Thyroid gland (tissue), 4 donors: ENCODE measurements around the gene SCEL. TPM values are rescaled to one million over a fixed set of nuclear protein-coding genes. Genes with fewer than 3 reads are reported as not detected.

Experiments
- DNase-seq, 2 donors: peaks; one replicate each; pipeline ENCODE4 v3.0.0-alpha.2; 2019
- H3K27ac ChIP-seq, 3 donors: fragments of 200-600 bp; sonication (generic); 1 replicate in 2 of 3; 2 replicates in 1 of 3; pipeline ENCODE4 v1.5.1; 2016 to 2019; ENCODE audit warnings: mild to moderate bottlenecking in 1 of 3, moderate library complexity in 1 of 3
- H3K27me3 ChIP-seq: fragments of 200-600 bp; sonication (generic); one replicate; pipeline ENCODE4 v1.5.1; 2019
- H3K36me3 ChIP-seq, 2 donors: fragments of 200-600 bp; sonication (generic); one replicate each; pipeline ENCODE4 v1.5.1; 2016 to 2019
- H3K4me1 ChIP-seq, 2 donors: fragments of 200-600 bp; sonication (generic); one replicate each; pipeline ENCODE4 v1.5.1; 2017 to 2019
- H3K4me3 ChIP-seq, 3 donors: fragments of 200-600 bp; sonication (generic); replicated peaks in 1 of 3; 1 replicate in 2 of 3; 2 replicates in 1 of 3; pipeline ENCODE4 v1.5.1; 2016; ENCODE audit warnings: mild to moderate bottlenecking in 1 of 3
- H3K9me3 ChIP-seq: fragments of 200-600 bp; sonication (generic); one replicate; pipeline ENCODE4 v1.5.1; 2017
- POLR2A ChIP-seq, 2 donors: fragments of 450-650 bp; IDR thresholded peaks; one replicate each; pipeline ENCODE4 v1.6.1; 2017; ENCODE audit warnings: antibody characterized with exemption in 2 of 2, mild to moderate bottlenecking in 2 of 2, moderate library complexity in 1 of 2
- WGBS, 2 donors: methylation state at CpG; one replicate each; pipeline ENCODE4 v1.1.5; 2017; 5-methylcytosine and 5-hydroxymethylcytosine counted together
- intact Hi-C: fragments of 100-400 bp; cut with DNase I; formaldehyde crosslinking; loops from one replicate; pipeline ENCODE4 v1.15.1; 2023
- total RNA-seq, 4 donors: library from RNA; depleted of rRNA; stranded (reverse); fragments of >200 nt; gene quantifications; one replicate each; pipeline ENCODE4 v1.2.3, GENCODE V29; 2016
- TF ChIP-seq, protein P1 (sequence below), 6 experiments: fragments of 200-600 bp in 3 of 6; fragments of 450-650 bp in 3 of 6; sonication (generic) in 3 of 6; IDR thresholded peaks; one replicate each; pipeline ENCODE4 v1.5.1; 2016 to 2019; ENCODE audit warnings: antibody characterized with exemption in 6 of 6, mild to moderate bottlenecking in 2 of 6, inconsistent platforms in 1 of 6, moderate library complexity in 1 of 6

Gene SCEL
- total RNA-seq, 4 donors from 2014 or later, result 0.79 to 3.4 (median 2.0) TPM

DNA sequence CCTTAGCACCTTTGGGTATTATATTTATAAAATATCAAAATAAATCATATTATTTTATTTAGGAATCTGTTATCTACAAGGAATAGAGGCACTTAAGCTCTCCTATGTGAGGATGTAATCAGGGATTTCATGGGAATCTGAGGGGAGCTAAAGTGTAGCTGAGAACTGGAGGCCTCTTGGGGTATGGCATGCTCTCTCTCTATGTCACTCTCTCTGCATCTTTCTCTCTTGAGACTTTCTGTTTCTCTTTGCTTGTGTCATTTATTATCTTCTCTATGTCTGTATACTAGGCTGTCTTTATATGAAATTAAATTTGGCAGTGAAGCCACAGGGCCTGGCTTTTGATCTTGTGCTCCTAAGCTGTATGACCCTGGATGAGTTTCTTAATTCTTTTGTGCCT, 37.7 kb upstream of the SCEL start:
- H3K4me3 ChIP-seq, result no peak overlapping the region
- intact Hi-C loops, result no loop called here
- no peak overlapping the region for H3K27ac ChIP-seq
- no peaks in the 10 kb centered on the region for H3K9me3 ChIP-seq
- DNase-seq, result no peak
- no peaks in the 10 kb centered on the region for H3K36me3 ChIP-seq
- no peaks in the 10 kb centered on the region for H3K4me1 ChIP-seq
- no peak for TF ChIP-seq POLR2A (IDR thresholded peaks at IDR 0.05)
- TF ChIP-seq, protein P1, sequence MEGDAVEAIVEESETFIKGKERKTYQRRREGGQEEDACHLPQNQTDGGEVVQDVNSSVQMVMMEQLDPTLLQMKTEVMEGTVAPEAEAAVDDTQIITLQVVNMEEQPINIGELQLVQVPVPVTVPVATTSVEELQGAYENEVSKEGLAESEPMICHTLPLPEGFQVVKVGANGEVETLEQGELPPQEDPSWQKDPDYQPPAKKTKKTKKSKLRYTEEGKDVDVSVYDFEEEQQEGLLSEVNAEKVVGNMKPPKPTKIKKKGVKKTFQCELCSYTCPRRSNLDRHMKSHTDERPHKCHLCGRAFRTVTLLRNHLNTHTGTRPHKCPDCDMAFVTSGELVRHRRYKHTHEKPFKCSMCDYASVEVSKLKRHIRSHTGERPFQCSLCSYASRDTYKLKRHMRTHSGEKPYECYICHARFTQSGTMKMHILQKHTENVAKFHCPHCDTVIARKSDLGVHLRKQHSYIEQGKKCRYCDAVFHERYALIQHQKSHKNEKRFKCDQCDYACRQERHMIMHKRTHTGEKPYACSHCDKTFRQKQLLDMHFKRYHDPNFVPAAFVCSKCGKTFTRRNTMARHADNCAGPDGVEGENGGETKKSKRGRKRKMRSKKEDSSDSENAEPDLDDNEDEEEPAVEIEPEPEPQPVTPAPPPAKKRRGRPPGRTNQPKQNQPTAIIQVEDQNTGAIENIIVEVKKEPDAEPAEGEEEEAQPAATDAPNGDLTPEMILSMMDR (IDR thresholded peaks at IDR 0.05), result no peak
- no peaks in the 10 kb centered on the region for H3K27me3 ChIP-seq

DNA sequence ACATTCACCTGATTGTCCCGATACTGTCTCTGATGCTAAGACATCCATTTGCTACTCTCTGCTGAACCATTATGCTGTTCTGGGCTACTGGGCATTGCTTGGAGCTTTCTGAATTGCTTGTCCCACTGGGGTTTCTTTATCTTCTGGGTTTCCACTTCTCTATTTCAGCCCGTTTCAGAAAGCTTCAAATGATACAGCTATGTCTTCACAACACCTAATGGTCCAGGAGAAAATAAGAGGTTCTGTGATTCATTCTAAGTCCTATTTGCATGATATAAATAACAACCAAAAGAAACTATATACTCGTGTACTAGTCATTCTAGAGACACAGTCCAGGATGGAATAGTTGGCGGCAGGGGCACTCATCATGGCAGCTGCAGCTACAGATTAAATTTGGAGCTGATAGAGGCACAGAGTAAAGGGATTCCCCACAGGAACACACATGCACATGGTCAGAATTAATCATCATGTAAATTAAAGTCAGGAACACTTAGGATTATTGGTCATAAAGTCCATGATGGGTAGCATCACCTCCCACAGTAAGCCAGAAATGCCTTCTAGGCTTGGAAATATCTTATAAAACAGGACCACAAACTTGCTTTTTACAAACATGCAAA, 33.3 kb upstream of the SCEL start:
- intact Hi-C loops, result no loop called here
- no peak for TF ChIP-seq POLR2A (IDR thresholded peaks at IDR 0.05)
- TF ChIP-seq, protein P1 (IDR thresholded peaks at IDR 0.05), result no peak
- no peaks in the 10 kb centered on the region for H3K27me3 ChIP-seq
- no peak for DNase-seq
- H3K4me1 ChIP-seq, result no peaks in the 10 kb centered on the region
- WGBS, 2 donors, result 81 to 88% methylated on average over 4 of the region's 4 CpGs
- no peaks in the 10 kb centered on the region for H3K9me3 ChIP-seq
- H3K4me3 ChIP-seq, result no peak overlapping the region
- no peaks in the 10 kb centered on the region for H3K36me3 ChIP-seq
- no peak overlapping the region for H3K27ac ChIP-seq

DNA sequence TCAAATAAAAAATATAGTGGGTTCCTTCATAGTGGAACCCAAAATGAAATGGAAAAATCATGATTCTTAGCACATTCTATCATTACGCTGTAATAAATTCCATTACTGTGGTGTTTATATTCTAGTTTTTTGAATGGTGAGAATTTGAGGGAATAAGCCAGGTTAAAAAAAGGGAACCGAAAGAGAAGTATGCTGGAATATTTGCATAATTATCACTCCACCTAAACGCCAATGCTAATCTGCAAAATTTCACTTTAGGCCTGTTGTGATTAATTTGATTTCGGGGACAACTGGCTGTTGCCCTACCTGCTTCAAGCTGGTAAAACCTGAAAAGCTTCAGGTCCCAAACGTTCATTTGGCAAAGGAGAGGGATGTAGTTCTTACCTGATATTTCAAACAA, 32.1 kb upstream of the SCEL start:
- Histone ChIP-seq H3K27me3 (no peaks in the 10 kb centered on the region), H3K4me3 (no peak overlapping the region), H3K36me3 (no peaks in the 10 kb centered on the region), H3K9me3 (no peaks in the 10 kb centered on the region), H3K27ac (no peak overlapping the region), H3K4me1 (peaks cover 3 to 7% of the 10 kb centered on the region in 2 donors)
- no peak for DNase-seq
- intact Hi-C loops, result no loop called here
- TF ChIP-seq, protein P1 (IDR thresholded peaks at IDR 0.05), result no peak
- TF ChIP-seq POLR2A (IDR thresholded peaks at IDR 0.05), result no peak
- WGBS, 2 donors, result 74 to 87% methylated on average over 5 of the region's 5 CpGs

DNA sequence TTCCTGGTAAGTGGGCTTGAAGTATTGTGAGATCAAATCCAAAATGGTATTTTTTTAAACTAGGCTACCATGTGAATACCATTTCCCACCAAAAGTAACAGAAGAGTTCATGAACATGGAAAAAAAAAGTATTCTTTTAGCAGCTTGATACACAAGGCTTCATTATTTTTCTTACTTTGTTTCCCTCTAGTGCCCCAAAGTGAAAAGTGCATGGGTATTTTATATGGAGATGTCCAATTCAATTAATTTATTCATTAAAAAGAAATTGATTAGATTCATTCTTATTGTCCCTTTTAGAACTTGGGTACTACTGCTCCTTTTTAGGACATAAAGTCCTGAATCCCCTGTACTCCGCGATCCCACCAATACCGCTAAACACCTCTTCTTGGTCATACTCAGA, 28.6 kb upstream of the SCEL start:
- no peak for DNase-seq
- H3K27me3 ChIP-seq, result no peaks in the 10 kb centered on the region
- H3K4me1 ChIP-seq, result peaks cover 14 to 26% of the 10 kb centered on the region in 2 donors
- TF ChIP-seq POLR2A (IDR thresholded peaks at IDR 0.05), result no peak
- TF ChIP-seq, protein P1 (IDR thresholded peaks at IDR 0.05), result peak in 3 of 6 experiments; percentile 19 to 29 (median 26)
- intact Hi-C loops, result no loop called here
- H3K9me3 ChIP-seq, result no peaks in the 10 kb centered on the region
- WGBS, 2 donors, result 95 to 98% methylated on average over 3 of the region's 3 CpGs
- H3K4me3 ChIP-seq, result no peak overlapping the region
- H3K36me3 ChIP-seq, result no peaks in the 10 kb centered on the region
- no peak overlapping the region for H3K27ac ChIP-seq

DNA sequence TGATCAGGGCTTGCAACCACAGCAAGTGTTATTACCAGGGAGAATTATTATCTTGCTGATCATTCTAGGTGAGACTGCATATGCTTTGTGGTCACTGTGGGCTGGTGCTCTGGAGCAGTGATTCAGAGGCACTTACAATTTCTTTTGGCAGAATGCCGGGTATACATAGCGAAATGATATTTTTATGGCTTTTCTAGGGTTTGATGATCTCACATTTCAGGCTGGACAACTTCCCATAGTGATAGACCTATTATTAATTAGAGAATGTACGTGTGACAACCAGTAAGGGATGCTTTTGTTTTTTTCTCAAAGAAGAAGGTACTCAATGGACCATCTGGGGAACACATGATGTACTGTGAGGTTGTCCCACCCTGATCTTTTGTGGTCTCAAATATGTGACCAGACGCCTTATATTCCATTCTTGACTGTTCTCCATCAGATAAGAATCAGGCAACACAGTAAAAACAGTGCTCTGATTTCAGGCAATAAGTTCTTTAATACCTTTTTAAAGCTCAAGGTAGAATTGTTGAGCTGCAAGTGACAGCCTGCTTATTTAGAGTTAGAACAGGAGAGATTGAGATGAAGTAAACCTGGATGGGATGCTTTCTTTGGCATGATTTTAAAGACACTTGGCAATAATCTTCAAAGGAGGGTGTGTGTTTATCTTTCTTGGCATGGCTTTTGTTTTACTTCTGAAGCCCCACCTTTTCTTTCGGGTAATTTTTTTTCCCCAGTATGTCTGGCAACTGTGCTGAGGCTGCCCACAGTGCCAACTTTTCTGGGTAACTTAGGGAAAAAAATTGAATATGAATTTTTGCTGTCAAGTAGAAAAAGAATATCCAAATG, 27.4 kb upstream of the SCEL start:
- Histone ChIP-seq H3K27me3 (no peaks in the 10 kb centered on the region), H3K4me3 (no peak overlapping the region), H3K9me3 (no peaks in the 10 kb centered on the region), H3K27ac (peak overlapping the region in 2 of 3 donors; percentile 13 to 66), H3K4me1 (peaks cover 14 to 26% of the 10 kb centered on the region in 2 donors), H3K36me3 (no peaks in the 10 kb centered on the region)
- WGBS, 2 donors, result 43 to 47% methylated on average over 5 of the region's 5 CpGs
- intact Hi-C loops, result no loop called here
- TF ChIP-seq POLR2A (IDR thresholded peaks at IDR 0.05), result no peak
- TF ChIP-seq, protein P1 (IDR thresholded peaks at IDR 0.05), result no peak
- DNase-seq, result no peak
